ENCODE measurements around the gene PCCA. TPM values are rescaled to one million over a fixed set of nuclear protein-coding genes. Genes with fewer than 3 reads are reported as not detected.
"Not testable (repeated sequence)": the region's sequence is repeated elsewhere in the genome, so short reads cannot be mapped to it uniquely, and the experiment has no call there.

The PCCA gene
- total RNA-seq, 1 donor from 2014 or later: 44.9 TPM

- no peak for DNase-seq (ENCODE audit: low spot score)
Measured at GRCh38 chr13:100304229-100304628, 215.3 kb downstream of the PCCA start.

- no peak for DNase-seq (ENCODE audit: low spot score)
Measured at GRCh38 chr13:100305398-100305797, 216.5 kb downstream of the PCCA start.

GRCh38 chr13:100306030-100306429, 217.1 kb downstream of the PCCA start:
- no peak for DNase-seq (ENCODE audit: low spot score)

GRCh38 chr13:100306434-100306999, 217.6 kb downstream of the PCCA start:
- DNase-seq (ENCODE audit: low spot score): no peak

- no peak for DNase-seq (ENCODE audit: low spot score)
Measured at GRCh38 chr13:100314132-100314910, 225.4 kb downstream of the PCCA start.

DNA sequence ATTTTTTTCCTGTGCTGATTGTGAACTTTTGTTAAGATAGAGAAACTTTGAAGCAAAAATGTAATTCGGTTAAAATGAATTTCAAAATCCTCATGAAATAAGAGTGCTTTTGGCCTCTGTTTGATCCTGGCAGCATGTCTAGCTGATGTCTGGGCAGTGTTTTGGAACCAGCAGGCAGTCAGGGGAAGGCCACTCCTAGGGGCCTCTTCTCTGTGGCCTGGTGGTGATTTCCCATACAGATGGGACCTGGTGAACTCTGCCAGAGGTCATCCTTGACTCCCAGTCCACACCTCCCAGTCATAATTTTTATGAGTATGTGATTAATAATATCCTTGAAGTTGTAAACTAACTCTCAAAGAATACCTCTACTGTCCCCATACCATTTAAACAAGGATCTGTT, 226.6 kb downstream of the PCCA start:
- no peak for DNase-seq (ENCODE audit: low spot score)

- DNase-seq (ENCODE audit: low spot score): not testable (repeated sequence)
Measured at GRCh38 chr13:100318473-100318872, 229.6 kb downstream of the PCCA start.

GRCh38 chr13:100323937-100324336, 235.0 kb downstream of the PCCA start:
- no peak for DNase-seq (ENCODE audit: low spot score)

DNA sequence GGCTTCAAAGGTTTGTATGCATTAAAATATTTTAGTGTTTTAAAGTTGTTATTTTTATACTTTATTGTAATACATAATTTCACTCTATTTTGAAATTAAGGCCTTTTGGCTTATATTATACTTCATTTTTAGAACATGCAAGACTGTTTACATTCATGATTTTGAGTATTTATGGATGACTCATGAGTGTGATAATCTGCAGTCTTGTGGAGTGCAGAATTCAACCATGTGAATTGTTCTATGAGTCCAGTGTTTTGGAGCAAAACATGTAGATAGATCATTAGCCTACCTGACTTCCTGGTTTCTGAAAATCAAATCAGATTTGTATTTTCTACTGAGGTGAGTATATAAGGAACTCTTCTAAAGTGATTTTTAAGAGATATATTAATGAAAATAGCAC, 241.8 kb downstream of the PCCA start:
- DNase-seq (ENCODE audit: low spot score): no peak

DNA sequence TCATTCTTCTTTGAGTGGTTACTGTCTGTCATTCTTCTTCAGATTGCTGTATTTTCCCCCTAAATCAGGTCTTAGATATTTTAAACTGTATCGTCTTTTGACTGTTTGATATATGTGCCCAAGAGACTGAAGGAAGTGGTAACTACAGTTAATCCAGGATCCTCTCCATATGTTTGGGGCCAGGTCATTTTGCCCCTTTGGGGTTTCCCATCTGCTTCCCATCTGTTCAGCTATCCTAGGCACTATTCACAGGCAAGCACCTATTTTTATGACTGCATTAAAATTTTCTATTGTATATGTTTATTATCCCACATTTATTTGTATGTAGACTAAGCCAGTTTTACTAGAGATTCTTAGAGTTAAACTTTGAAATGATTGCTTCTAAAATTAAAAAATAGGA, 244.2 kb downstream of the PCCA start:
- DNase-seq (ENCODE audit: low spot score): no peak

GRCh38 chr13:100334214-100334613, 245.3 kb downstream of the PCCA start:
- no peak for DNase-seq (ENCODE audit: low spot score)

DNA sequence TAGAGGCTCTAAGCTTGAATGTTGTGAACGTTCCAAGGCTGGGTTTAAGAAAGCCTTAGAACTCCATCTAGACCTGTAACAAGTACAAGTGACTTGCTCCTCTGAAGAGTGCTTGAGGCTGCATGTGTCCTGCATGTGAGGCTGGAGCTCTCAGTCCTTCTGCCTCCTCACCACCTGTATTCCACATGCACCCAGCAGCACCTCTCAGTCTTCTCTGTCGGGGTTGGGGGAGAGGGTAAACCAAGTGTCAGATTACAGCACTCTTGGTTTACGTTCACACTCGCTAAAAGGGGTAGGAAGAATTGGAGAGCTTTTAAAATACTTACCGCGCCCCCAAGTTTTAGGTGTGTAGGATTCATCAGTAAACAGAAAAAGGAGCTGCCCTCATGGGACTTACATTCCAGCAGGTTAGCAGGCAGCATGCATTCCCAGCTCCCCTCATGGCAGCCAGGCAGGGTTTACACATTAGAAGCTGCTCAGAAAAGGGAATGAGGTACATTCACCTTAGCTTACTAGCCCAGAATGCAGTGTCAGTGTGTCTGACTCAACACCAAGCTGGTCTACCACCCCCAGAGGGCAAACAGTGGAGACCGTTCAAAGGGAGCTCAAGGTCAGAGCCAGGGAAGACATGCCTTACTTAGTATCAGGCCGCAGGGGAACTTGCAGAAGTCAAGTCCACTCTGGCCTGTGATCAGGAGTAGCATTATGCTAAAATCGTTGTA, 248.1 kb downstream of the PCCA start:
- DNase-seq (ENCODE audit: low spot score): no peak

GRCh38 chr13:100338275-100338674, 249.4 kb downstream of the PCCA start:
- no peak for DNase-seq (ENCODE audit: low spot score)

- no peak for DNase-seq (ENCODE audit: low spot score)
Measured at GRCh38 chr13:100339411-100339940, 250.6 kb downstream of the PCCA start.

DNA sequence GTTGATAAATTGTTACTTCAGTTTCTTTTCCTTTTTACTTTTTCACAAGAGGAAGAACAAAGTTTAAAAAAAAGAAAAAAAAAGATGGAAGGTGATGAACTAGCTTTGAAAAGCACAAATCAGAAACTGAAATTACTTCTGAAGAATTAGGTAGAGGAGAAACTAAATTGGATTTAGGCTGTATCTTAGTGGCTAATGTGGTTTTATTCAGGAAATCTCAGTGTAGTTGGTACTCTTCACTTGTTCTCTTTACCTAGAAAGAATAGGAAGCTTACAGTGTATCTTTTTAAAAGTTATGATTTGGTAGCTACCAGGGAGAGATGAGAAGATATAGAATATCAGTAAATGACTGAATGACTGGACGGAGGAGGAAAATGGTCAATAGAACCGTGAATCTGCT, 252.0 kb downstream of the PCCA start:
- no peak for DNase-seq (ENCODE audit: low spot score)

GRCh38 chr13:100341327-100341726, 252.4 kb downstream of the PCCA start:
- no peak for DNase-seq (ENCODE audit: low spot score)

DNA sequence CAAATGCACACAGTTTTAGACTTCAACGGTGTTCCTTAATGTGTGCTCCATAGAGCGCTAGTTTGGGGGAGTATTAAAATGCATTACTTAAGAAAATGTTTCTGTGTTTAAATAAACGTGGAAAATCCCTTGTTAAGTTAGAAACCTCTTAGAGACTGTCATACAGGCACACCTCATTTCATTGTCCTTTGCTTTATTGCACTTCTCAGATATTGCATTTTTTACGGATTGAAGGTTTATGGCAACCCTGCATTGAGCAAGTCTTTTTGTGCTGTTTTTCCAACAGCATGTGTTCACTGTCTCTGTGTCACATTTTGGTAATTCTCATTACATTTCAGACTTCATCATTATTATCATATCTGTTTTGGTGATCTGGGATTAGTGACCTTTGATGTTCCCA, 255.7 kb downstream of the PCCA start:
- DNase-seq (ENCODE audit: low spot score): no peak

DNA sequence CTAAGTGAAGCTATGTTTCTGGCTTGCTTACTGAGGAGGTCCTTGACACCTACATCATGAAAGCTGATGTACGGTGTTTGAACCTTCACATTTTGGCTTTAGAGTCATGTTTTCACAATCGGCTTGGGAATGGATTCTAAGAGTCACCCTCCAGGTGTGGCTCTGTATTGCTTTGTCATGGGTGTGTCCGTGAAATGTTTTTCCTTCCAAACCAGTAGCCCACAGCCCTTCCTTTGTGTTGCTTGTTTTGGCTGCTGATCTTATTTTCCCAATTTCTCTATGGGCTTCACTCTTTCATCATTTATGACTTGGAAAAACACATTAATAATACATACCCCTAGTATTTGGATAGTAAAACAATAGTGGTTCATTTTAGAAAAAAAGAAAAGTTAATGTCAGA, 259.1 kb downstream of the PCCA start:
- no peak for DNase-seq (ENCODE audit: low spot score)

DNA sequence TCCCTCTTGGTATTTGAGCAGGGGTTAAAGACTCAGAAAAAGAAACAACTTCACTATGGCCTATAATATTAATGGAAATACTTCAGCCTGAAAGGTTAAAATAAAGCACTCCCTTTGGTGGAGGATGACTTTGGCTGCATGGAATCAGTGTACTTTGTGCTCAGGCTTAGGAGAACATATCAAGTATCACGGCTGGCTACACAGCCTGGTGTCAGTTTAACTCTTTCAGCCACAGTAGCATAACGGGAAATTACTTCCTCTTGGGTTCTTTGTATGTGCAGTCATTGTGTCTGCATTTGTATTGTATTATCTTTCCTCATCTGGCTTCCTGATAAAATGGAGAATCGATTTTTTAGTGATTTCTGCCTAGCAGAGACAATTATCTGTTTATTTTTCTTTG, 260.7 kb downstream of the PCCA start:
- DNase-seq (ENCODE audit: low spot score): no peak

DNA sequence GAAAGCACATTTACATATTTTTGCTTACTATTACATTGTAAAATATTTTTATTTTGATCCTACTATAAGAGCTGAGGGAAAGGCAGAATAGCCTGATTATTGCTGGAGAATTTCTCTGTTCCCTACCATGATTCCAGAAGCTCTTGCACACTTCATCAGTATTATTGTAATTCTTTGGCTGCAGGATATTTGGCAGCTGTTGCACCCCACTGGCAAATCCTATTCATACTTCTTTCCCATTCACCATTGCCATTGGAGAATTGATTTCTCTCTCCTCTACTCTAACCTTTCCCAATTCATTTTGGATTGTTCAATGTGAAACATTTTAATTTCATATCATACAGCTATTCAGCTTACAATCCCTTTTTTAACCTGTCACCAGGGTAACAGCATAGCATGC, 261.7 kb downstream of the PCCA start:
- no peak for DNase-seq (ENCODE audit: low spot score)

DNA sequence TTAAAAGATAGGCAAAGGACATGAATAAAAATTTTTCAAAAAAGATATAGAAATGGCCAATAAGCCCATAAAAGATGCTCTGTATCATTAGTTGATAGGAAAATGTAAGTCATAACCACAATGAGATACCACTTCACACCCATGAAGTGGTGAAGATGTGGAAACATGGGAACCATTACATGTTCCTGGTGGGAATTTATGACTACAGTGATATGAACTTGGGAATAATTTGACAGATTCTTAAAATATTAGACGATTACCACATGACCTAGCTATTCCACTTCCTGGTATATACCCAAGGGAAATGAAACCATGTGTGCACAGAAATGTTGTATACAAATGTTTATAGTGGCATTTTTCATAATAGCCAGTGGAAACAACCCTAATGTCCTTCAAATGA, 267.5 kb downstream of the PCCA start:
- no peak for DNase-seq (ENCODE audit: low spot score)

GRCh38 chr13:100356889-100357288, 268.0 kb downstream of the PCCA start:
- no peak for DNase-seq (ENCODE audit: low spot score)

DNA sequence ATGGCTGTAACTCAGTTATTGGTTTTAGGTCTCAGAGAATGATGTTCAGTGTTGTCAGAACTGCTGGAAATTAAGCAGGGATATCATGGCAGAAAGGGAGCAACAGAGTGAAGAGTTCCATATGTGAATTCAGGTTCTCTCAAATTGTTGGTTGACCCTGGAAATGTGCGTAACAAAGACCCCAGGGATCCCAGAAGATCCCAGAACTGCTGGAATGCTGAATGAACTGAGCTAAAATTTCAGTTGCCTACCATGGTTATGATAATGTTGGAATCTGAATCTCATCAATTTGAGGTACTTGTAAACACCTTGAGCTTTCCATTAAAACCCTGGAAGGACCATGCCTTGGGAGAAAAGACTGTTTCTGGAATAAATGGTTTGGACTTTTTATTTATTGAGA, 268.9 kb downstream of the PCCA start:
- no peak for DNase-seq (ENCODE audit: low spot score)
